HuH-7.5 (cell line): ENCODE data around the gene LZTS2.
A peak's percentile ranks its signal among the peaks of the same experiment; 100 is the strongest.

ENCODE experiments used
- DNase-seq: peaks from one replicate; pipeline ENCODE4 v3.0.0; 2011; ENCODE audit warnings: low spot score

LZTS2 gene

DNA sequence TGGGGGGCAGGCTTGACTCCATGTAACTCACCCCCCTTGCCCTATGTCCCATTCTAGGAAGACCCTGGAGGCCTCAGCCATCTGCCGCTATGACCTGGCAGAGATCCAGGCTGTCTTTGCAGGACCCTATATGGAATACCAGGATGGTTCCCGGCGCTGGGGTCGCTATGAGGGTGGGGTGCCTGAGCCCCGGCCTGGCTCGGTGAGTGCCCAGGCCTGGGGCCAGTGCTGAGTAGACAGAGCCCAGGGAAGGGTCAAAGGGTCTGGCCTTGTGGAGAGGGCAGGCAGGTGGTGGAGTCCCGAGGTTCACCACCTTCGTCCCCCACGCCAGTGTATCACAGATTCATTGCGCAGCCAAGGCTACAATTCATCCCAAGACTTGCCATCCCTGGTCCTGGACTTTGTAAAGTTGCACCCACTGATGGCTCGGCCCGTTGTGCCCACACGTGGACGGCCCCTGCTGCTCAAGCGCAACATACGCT lies 19.8 kb upstream of the LZTS2 start:
- DNase-seq: no peak

DNA sequence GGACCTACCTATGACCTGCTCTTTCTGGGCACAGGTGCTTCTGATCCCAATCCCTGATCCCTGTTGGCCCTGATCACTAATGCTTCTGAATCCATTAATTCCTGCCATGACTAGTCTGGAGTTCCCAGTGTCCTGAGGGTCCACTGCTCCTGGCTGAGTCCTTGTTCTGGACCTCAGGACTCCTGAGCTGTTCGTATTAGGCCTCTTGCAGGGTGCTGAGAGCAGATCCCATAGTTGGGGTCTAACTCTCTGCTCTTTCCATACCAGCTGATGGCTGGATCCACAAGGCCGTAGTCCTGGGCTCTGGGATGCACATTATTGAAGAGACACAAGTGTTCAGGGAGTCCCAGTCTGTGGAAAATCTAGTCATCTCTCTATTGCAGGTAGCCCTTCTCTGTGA lies 19.3 kb upstream of the LZTS2 start:
- no peak for DNase-seq

- no peak for DNase-seq
Measured at GRCh38 chr10:100980711-100981110, 18.9 kb upstream of the LZTS2 start.

DNA sequence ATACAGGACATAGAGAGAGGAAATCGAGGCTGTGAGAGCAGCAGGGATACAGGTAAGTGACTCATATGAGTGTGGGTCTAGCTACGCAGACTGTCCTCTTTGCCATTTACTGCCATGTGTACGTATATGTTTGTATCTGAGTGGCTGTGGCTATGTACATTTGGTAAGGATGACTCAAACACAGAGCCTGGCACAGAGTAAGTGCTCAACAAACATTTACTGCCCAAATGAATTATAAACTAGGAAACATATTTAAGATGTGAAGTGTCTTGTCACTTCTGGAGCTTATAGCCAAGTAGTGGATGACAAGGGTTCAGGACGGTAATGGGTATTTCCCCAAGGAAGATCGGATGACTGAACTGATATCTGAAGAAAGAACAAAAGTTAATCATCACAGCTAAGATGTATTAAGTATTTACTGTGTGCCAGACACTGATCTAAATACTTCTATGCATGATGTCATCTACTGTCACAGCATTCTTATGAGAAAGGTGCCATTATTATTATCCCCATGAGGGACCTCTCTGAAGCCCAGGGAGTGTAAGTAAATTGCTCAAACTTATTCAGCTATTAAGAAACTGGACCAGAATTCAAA lies 18.3 kb upstream of the LZTS2 start:
- no peak for DNase-seq

DNA sequence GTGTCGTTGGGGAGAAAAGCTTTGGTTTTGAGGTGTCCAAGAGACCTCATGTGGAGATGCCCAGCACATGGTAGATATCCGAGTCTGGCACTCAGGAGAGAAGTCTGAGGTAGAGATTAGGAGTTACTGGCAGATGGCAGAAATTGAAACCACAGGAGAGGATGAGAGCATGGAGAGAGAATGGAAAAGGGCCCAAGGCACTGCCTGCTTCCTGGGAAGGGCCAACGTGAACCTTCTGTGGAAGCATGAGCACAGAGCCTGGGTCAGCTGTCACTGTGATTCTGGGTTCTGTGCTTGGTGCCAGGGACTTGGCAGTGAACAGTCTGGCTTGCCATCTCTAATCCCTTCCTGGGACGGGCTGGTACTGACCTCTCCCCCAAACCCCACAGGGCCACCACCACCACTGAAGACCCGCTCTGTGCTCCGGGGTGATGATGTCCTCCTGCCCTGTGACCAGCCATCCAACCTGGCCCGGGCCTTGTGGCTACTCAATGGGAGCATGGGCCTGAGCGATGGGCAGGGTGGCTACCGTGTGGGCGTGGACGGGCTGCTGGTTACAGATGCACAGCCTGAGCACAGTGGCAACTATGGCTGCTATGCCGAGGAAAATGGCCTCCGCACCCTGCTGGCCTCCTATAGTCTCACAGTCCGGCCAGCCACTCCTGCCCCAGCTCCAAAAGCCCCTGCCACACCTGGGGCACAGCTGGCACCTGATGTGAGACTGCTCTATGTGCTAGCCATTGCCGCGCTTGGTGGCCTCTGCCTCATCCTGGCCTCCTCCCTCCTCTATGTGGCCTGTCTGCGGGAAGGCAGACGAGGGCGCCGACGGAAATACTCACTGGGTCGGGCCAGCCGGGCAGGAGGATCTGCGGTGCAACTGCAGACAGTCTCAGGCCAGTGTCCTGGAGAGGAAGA lies 16.4 kb upstream of the LZTS2 start:
- DNase-seq: no peak

DNA sequence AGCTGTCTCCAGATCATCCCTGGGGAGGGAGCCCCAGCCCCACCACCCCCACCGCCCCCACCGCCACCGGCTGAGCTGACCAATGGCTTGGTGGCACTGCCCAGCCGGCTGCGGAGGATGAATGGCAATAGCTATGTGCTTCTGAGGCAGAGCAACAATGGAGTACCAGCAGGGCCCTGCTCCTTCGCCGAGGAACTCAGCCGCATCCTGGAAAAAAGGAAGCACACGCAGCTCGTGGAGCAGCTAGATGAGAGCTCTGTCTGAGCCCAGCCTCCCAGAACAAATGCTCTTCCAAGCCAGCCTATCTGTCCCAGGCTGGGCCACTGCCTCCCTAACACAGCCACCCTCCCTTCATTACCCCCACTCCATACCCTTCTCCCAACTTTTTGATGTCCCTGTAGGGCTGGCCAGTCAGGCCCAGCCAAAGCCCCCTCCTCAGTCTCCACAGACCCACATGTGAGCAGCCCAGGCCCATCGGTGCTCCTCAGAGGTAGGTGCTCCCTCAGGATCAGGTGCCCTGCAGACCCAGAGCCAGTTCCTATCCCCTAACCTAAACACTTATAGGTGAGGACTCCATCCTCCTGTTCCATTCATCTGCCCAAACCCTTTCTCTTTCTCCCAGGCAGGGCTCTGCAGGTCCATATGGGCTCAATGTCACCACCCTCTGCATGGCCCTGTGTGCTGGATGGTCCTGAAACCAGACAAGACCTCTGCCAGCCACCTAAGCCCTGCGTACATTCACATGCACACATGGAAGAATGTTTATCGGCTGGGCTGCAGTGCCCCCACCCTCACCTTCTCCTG lies 15.5 kb upstream of the LZTS2 start:
- DNase-seq: no peak

GRCh38 chr10:100984672-100985177 lies 14.9 kb upstream of the LZTS2 start:
- DNase-seq: no peak

- no peak for DNase-seq
Measured at GRCh38 chr10:100985336-100985735, 14.3 kb upstream of the LZTS2 start.

DNA sequence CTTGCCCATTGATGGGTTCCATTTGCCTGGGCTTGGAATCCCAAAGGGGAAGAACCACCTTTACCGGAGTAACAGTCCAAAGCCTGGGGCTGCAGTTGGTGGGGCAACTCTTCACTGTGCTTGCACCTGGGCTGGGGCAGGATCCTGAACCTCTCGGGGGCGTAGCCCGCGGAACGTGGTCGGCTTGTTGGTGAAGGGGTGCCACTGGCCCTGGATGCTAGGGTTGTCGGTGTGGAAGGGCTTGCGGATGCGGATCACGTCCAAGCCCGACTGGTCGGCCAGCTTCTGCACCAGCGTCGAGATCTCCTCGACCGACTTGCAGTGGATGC lies 13.0 kb upstream of the LZTS2 start:
- no peak for DNase-seq

DNA sequence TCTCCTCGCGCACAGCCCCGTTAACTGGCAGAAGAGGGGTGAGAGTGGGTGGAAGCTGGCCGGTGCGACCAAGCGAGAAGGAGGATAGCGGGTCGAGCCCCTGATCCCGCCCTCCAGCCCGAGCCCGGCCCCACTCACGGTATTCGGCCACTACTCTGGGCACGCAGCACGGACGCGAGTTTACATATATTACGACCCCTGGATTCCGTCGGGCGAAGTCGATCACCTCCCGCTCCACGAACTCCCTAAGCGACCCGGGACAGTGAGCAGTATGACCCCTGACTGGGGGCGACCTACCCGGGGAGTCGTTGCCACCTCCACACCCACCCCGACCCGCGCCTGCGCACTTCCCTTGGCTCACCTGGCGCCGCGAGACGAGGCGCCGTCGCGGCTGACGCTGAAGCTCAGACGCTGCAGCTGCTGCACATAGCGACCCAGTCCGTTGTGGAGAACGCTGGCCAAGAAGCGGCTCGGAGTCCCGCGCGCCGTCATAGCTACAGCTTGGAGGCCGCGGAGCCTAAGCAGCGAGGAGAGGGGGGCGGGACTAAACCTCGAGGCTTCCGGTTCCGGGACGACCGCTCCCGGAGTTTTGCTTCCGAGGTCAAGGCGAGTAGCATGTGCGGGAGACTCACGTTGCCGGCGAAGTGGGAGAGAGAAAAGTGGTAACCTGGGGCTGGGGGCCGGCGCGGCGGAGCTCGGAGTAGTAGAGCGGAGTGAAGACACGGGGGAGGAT lies 12.5 kb upstream of the LZTS2 start, which contains the start of the genes MRPL43 and TWNK:
Gene MRPL43, minus strand, starts transcription at position 546 of the 733 bp plus-strand sequence. Its CDS starts 54 bp downstream, at position 492.
Gene TWNK, plus strand, starts transcription at position 592 of the 733 bp plus-strand sequence. CDS start 668 bp downstream, outside the sequence.
- peak; percentile 89 for DNase-seq

GRCh38 chr10:100987685-100988049 lies 11.9 kb upstream of the LZTS2 start:
- DNase-seq: no peak

DNA sequence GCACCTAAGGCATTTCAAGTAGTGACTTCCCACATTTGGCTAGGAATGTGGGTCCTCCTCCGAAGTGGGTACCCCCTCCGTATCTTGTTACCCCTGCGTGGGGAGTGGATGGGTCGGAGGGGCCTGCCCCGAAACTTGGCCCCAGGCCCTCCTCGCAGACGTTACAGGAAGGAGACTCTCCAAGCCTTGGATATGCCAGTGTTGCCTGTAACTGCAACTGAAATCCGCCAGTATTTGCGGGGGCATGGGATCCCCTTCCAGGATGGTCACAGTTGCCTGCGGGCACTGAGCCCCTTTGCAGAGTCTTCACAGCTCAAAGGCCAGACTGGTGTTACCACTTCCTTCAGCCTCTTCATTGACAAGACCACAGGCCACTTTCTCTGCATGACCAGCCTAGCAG lies 11.4 kb upstream of the LZTS2 start:
- DNase-seq: no peak

DNA sequence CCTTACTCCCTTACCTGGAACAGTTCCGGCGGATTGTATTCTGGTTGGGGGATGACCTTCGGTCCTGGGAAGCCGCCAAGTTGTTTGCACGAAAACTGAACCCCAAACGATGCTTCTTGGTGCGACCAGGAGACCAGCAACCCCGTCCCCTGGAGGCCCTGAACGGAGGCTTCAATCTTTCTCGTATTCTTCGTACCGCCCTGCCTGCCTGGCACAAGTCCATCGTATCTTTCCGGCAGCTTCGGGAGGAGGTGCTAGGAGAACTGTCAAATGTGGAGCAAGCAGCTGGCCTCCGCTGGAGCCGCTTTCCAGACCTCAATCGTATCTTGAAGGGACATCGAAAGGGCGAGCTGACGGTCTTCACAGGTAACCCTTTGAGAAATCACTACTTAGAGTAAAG lies 10.5 kb upstream of the LZTS2 start:
- DNase-seq: no peak

GRCh38 chr10:100993986-100994708 lies 5.5 kb upstream of the LZTS2 start:
- no peak for DNase-seq

DNA sequence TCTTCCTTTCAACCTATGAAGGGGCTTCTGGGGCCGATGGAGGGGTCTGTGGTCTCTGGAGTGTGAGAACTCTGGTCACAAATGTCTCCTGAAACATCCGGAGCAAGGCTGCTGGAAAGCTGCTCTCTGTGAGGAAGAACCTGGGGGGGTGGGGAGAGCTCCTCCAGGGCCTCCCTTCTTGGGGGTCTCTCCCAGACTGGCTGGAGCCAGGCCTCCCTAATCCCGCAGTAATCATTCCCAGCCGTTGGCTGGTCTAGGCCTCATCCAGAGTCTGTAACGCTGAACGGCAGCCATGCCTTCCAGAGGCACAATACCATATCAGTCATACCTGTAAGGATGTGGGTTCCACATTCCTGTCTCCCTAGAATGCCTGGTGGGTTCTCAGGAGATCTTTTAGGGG lies 4.4 kb upstream of the LZTS2 start:
- DNase-seq: no peak

- peak; percentile 73 for DNase-seq
Measured at GRCh38 chr10:100996678-100997359, 2.8 kb upstream of the LZTS2 start.

GRCh38 chr10:100997360-100998182 lies 2.0 kb upstream of the LZTS2 start:
- peak; percentile 92 for DNase-seq

DNA sequence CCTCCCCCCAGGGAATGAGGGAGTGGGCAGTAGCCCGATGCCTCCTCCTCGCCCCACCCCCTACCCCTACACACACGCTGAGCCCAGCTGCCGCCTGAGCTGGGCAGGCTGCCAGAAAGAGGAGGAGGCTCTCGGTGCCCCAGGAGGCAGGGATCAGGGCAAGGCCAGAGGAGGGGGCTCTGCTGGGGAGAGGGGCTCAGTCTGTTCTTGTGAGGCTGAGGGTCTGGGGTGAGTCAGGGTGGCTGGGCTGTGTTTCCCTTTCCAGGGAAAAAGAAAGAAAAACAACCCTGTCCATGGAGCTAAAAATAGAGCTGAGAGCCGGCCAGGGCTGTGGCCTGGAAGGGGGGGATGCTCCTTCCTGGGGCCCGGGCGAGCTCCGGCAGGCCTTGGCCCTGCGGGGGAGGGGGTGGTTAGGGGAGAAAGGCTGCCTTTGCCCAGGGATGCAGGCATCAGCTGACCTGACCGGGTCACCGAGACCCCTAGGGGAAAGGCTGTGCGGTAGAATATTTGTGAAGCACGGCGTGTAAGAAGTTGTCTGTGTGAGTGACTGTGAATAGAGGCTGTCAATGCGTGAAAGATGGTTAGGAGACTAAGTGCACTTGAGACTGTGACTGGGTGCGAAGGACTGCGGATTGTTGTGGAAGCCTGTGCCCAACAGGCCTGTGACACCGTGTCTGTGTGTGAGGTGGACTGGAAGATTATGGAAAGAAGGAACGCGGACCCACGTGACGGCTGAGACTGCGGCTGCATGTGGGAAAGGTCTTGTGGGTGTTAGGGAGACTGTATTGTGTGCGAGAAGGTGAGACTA lies 1.2 kb upstream of the LZTS2 start:
- DNase-seq: peak; percentile 97
